Karpas-422 (cell line): ENCODE data around the gene CHST1. TPM values are rescaled to one million over a fixed set of nuclear protein-coding genes. Genes with fewer than 3 reads are reported as not detected.

Source experiments
- DNase-seq: peaks from one replicate; pipeline ENCODE4 v3.0.0-alpha.2; 2015
- H2AFZ ChIP-seq: fragments of 200-600 bp; sonication (generic); 2 replicates; pipeline ENCODE4 v1.6.1; 2014; ENCODE audit warnings: antibody characterized with exemption, low read length, mixed read lengths
- H3K27ac ChIP-seq: fragments of 200-600 bp; sonication (generic); 2 replicates; pipeline ENCODE4 v1.5.1; 2014; ENCODE audit warnings: mild to moderate bottlenecking, low read length, moderate library complexity
- H3K27me3 ChIP-seq: fragments of 200-600 bp; sonication (generic); 2 replicates; pipeline ENCODE4 v1.6.1; 2014; ENCODE audit warnings: low read length, mixed read lengths
- H3K36me3 ChIP-seq: fragments of 200-600 bp; sonication (generic); 2 replicates; pipeline ENCODE4 v1.6.1; 2014; ENCODE audit warnings: low read length, mixed read lengths; ENCODE audit not compliant: insufficient read depth
- H3K4me1 ChIP-seq: fragments of 200-600 bp; sonication (generic); 2 replicates; pipeline ENCODE4 v1.6.1; 2014; ENCODE audit warnings: mild to moderate bottlenecking, low read length, mixed read lengths
- H3K4me2 ChIP-seq: fragments of 200-600 bp; sonication (generic); 2 replicates; pipeline ENCODE4 v1.6.1; 2014; ENCODE audit warnings: low read length, low read depth, mild to moderate bottlenecking; ENCODE audit not compliant: poor library complexity, severe bottlenecking
- H3K4me3 ChIP-seq: fragments of 200-600 bp; sonication (generic); 2 replicates; pipeline ENCODE4 v1.5.1; 2014; ENCODE audit warnings: mild to moderate bottlenecking, antibody characterized with exemption, low read length, mixed read lengths
- H3K79me2 ChIP-seq: fragments of 200-600 bp; sonication (generic); 2 replicates; pipeline ENCODE4 v1.6.1; 2014; ENCODE audit warnings: mild to moderate bottlenecking, low read length, mixed read lengths
- H3K9ac ChIP-seq: fragments of 200-600 bp; sonication (generic); 2 replicates; pipeline ENCODE4 v1.6.0; 2014; ENCODE audit warnings: low read length
- H3K9me2 ChIP-seq: fragments of 200-600 bp; sonication (generic), shearing (Covaris generic); replicated peaks from 2 replicates; pipeline ENCODE4 v1.6.0; 2014; ENCODE audit warnings: mild to moderate bottlenecking, low read length, moderate library complexity; ENCODE audit not compliant: insufficient read depth
- H3K9me3 ChIP-seq: fragments of 300-700, 200-600 bp; sonication (generic); 2 replicates; pipeline ENCODE4 v1.6.1; 2014; ENCODE audit warnings: low read length, mixed read lengths
- H4K20me1 ChIP-seq: fragments of 200-600 bp; sonication (generic); 2 replicates; pipeline ENCODE4 v1.6.1; 2014; ENCODE audit warnings: mild to moderate bottlenecking, antibody characterized with exemption, low read length, low read depth; ENCODE audit not compliant: insufficient read depth
- total RNA-seq: library from RNA; depleted of rRNA; stranded (reverse); fragments of >200 nt; shearing (Covaris generic); gene quantifications from 2 replicates; pipeline ENCODE4 v1.2.3, GENCODE V29; 2014; ENCODE audit warnings: low replicate concordance

The CHST1 gene
- total RNA-seq, 1 experiment from 2014 or later, result not detected

DNA sequence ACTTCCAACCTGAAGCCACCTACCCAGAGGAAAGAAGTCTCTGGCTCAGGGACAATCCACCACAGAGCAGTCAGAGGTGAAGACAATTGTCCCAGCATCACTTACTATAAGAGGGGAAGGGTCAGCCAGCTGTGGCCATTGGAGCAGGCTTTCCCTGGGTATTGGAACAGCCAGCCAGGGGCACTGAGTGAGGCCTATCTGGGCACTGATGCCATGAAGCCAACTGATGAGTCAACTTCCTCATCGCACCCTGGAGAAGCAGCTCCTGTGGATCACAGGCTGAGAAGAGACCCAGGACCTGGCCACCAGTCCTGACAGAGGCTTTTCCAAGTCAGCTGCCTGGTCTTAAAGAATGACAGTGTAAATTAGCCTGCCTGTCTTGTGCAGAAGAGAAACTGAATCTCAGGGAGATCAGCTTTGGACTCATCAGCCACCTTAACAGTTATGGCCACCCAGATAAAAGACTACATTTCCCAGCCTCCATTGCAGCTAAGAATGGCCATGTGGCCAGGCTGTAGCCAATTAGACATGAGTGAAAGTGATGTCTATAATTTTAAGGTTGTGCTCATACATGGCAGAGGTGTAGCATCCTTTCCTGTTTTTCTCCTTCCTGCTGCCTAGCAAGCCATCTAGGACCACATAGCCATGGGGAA lies 19.0 kb downstream of the CHST1 start:
- peak; percentile 76 for DNase-seq
- H3K4me2 ChIP-seq, result no peak overlapping the region
- no peak overlapping the region for H2AFZ ChIP-seq

GRCh38 chr11:45644981-45645889 lies 20.2 kb downstream of the CHST1 start:
- H3K4me3 ChIP-seq, result no peak overlapping the region
- no peaks in the 10 kb centered on the region for H3K36me3 ChIP-seq
- no peaks in the 10 kb centered on the region for H3K27me3 ChIP-seq
- no peaks in the 10 kb centered on the region for H3K9me2 ChIP-seq
- H4K20me1 ChIP-seq, result no peaks in the 10 kb centered on the region
- no peak overlapping the region for H2AFZ ChIP-seq
- no peak overlapping the region for H3K9ac ChIP-seq
- H3K79me2 ChIP-seq, result no peaks in the 10 kb centered on the region
- H3K9me3 ChIP-seq, result no peaks in the 10 kb centered on the region
- no peak for DNase-seq
- no peak overlapping the region for H3K27ac ChIP-seq
- no peak overlapping the region for H3K4me2 ChIP-seq
- no peaks in the 10 kb centered on the region for H3K4me1 ChIP-seq

More for the DNA sequence above, 19.0 kb downstream of the CHST1 start:
- Histone ChIP-seq H3K9me3 (no peaks in the 10 kb centered on the region), H3K36me3 (no peaks in the 10 kb centered on the region), H3K27me3 (no peaks in the 10 kb centered on the region), H3K27ac (no peak overlapping the region), H3K4me3 (no peak overlapping the region), H3K4me1 (no peaks in the 10 kb centered on the region), H4K20me1 (no peaks in the 10 kb centered on the region), H3K9ac (no peak overlapping the region), H3K9me2 (no peaks in the 10 kb centered on the region), H3K79me2 (no peaks in the 10 kb centered on the region)

DNA sequence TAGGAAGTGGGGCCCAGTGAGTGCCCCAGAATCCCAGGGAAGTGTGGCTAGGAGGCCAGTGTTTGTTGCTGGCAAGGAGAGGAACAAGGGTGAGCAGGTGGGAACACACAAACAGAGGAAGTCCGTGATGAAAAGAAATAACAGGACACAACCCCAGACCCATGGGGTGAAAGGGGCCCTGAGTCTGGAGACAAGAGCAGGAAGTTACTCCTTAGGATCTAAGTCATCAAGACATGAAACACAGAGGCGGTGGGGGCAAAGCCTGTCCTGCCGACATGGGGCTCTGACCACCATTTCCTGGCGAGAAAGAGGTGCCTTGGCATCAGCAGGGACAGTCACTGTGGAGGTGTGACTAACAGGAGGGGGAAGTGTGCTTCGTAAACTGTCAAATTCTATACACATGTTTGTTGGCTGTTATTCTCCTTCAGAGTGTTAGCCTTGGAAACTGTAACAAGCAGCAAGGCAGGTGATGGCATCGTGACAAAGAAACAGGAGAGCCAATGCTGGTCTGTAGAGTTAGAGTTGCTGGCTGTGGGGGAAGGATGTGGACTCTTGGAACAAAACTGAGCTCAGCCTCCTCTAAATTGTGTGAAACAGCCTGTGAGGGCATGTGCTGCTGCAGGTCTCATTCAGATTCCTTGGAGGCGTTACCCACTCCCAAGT lies 21.7 kb downstream of the CHST1 start:
- Histone ChIP-seq H3K27ac (no peak overlapping the region), H3K9ac (no peak overlapping the region), H3K9me2 (no peaks in the 10 kb centered on the region), H2AFZ (no peak overlapping the region), H3K36me3 (no peaks in the 10 kb centered on the region), H4K20me1 (no peaks in the 10 kb centered on the region), H3K9me3 (no peaks in the 10 kb centered on the region), H3K79me2 (no peaks in the 10 kb centered on the region), H3K4me3 (no peak overlapping the region), H3K4me2 (no peak overlapping the region), H3K4me1 (no peaks in the 10 kb centered on the region), H3K27me3 (no peaks in the 10 kb centered on the region)
- no peak for DNase-seq

DNA sequence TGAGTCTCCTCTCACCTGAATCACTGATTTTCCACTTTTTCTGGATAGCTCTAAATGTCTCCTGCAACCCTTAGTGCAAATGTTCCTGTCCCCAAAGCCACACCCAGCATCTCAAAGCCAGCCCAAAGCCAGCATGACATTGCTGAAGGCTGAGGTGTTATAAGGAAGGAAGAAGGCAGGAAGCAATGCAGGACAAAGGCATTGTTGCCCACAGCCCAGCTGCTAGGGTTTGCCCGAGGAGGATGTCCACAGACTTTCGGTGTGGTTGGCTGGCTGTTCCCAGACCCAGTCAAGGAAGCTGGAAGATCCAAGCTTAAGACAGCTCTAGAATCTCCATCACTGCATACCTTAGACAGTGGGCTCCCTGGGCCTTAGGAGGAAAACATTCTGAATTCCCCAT lies 23.5 kb downstream of the CHST1 start:
- no peak overlapping the region for H3K27ac ChIP-seq
- no peaks in the 10 kb centered on the region for H3K4me1 ChIP-seq
- H3K79me2 ChIP-seq, result no peaks in the 10 kb centered on the region
- no peak overlapping the region for H3K4me2 ChIP-seq
- H4K20me1 ChIP-seq, result no peaks in the 10 kb centered on the region
- no peak overlapping the region for H3K4me3 ChIP-seq
- DNase-seq, result no peak
- no peaks in the 10 kb centered on the region for H3K36me3 ChIP-seq
- H2AFZ ChIP-seq, result no peak overlapping the region
- no peaks in the 10 kb centered on the region for H3K27me3 ChIP-seq
- H3K9me3 ChIP-seq, result no peaks in the 10 kb centered on the region
- H3K9ac ChIP-seq, result no peak overlapping the region
- no peaks in the 10 kb centered on the region for H3K9me2 ChIP-seq

- Histone ChIP-seq H2AFZ (no peak overlapping the region), H4K20me1 (no peaks in the 10 kb centered on the region), H3K4me2 (no peak overlapping the region), H3K79me2 (no peaks in the 10 kb centered on the region), H3K36me3 (no peaks in the 10 kb centered on the region), H3K4me3 (no peak overlapping the region), H3K9ac (no peak overlapping the region), H3K4me1 (no peaks in the 10 kb centered on the region), H3K27ac (no peak overlapping the region), H3K27me3 (no peaks in the 10 kb centered on the region), H3K9me3 (no peaks in the 10 kb centered on the region), H3K9me2 (no peaks in the 10 kb centered on the region)
- DNase-seq, result no peak
Observed at GRCh38 chr11:45638051-45638450, 27.4 kb downstream of the CHST1 start.

DNA sequence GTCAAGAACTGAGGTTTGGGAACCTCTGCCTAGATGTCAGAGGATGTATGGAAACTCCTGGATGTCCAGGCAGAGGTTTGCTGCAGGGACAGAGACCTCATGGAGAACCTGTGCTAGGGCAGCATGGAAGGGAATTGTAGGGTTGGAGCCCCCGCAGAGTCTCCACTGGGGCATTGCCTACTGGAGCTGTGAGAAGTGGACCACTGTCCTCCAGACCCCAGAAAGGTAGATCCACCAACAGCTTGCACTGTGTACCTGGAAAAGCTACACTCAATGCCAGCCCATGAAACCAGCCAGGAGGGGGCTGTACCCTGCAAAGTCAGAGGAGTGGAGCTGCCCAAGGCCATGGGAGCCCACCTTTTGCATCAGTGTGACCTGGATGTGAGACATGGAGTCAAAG lies 29.5 kb downstream of the CHST1 start:
- no peaks in the 10 kb centered on the region for H3K9me2 ChIP-seq
- no peak overlapping the region for H3K4me3 ChIP-seq
- H3K27me3 ChIP-seq, result no peaks in the 10 kb centered on the region
- no peaks in the 10 kb centered on the region for H3K9me3 ChIP-seq
- H3K9ac ChIP-seq, result no peak overlapping the region
- H3K4me2 ChIP-seq, result no peak overlapping the region
- no peak overlapping the region for H3K27ac ChIP-seq
- H3K36me3 ChIP-seq, result no peaks in the 10 kb centered on the region
- H4K20me1 ChIP-seq, result no peaks in the 10 kb centered on the region
- H3K4me1 ChIP-seq, result no peaks in the 10 kb centered on the region
- H3K79me2 ChIP-seq, result no peaks in the 10 kb centered on the region
- DNase-seq, result no peak
- no peak overlapping the region for H2AFZ ChIP-seq

DNA sequence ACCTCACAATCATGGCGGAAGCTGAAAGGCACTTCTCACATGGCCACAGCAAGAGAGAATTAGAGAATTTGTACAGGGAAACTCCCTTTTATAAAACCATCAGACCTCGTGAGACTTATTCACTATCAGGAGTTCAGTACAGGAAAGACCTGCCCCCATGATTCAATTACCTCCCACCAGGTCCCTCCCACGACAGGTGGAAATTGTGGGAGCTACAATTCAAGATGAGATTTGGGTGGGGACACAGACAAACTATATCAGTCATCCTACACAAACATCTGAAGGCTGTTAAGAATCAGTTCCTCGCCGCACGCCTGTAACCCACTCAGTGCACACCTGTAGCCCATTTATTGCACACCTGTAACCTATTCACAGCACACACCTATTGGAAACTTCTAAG lies 39.8 kb downstream of the CHST1 start:
- Histone ChIP-seq H2AFZ (no peak overlapping the region), H3K4me2 (no peak overlapping the region), H3K9ac (no peak overlapping the region), H4K20me1 (no peaks in the 10 kb centered on the region), H3K4me3 (no peak overlapping the region), H3K9me3 (no peaks in the 10 kb centered on the region; the same call in 1 of the 2 replicates), H3K36me3 (no peaks in the 10 kb centered on the region), H3K9me2 (no peaks in the 10 kb centered on the region), H3K79me2 (no peaks in the 10 kb centered on the region), H3K27me3 (no peaks in the 10 kb centered on the region), H3K27ac (no peak overlapping the region), H3K4me1 (no peaks in the 10 kb centered on the region)
- DNase-seq, result no peak

- no peak overlapping the region for H3K4me3 ChIP-seq
- no peak for DNase-seq
- H3K9me2 ChIP-seq, result no peaks in the 10 kb centered on the region
- H3K4me2 ChIP-seq, result no peak overlapping the region
- H3K27ac ChIP-seq, result no peak overlapping the region
- H2AFZ ChIP-seq, result no peak overlapping the region
- H3K9ac ChIP-seq, result no peak overlapping the region
- H3K27me3 ChIP-seq, result no peaks in the 10 kb centered on the region
- H4K20me1 ChIP-seq, result no peaks in the 10 kb centered on the region
- no peaks in the 10 kb centered on the region for H3K79me2 ChIP-seq
- no peaks in the 10 kb centered on the region for H3K4me1 ChIP-seq
- no peaks in the 10 kb centered on the region for H3K36me3 ChIP-seq
- no peaks in the 10 kb centered on the region; the same call in 1 of the 2 replicates for H3K9me3 ChIP-seq
Observed at GRCh38 chr11:45624095-45624494, 41.3 kb downstream of the CHST1 start.
